ENCODE results near the gene CRLF3. TPM values are rescaled to one million over a fixed set of nuclear protein-coding genes. Genes with fewer than 3 reads are reported as not detected.
"Not testable (repeated sequence)": the region's sequence is repeated elsewhere in the genome, so short reads cannot be mapped to it uniquely, and the experiment has no call there.

Gene CRLF3
- polyA plus RNA-seq, 1 donor, result 11.0 TPM

DNA sequence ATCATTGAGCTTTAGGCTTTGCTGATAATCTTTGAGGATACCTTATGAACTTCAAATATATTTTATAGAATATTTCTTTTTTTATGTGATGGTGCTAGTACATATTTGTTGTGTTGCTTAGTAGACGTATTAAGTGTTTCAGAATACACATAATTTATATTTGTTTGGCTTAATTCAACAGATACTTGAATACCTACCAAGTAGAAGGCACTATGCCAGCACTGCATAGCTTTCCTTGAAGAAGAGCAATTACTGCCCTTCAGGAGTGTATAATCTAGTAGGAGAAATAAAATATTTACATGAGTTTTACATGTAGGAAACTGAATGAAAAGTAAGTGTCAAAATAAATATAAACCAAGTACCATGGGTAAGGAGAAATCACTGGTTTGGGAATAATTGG, 81.8 kb downstream of the CRLF3 start:
- not testable (repeated sequence) for H3K27ac ChIP-seq (ENCODE audit: low read length); H3K4me1 ChIP-seq (ENCODE audit: control insufficient read depth, insufficient read depth, low read length); DNase-seq; H3K36me3 ChIP-seq (ENCODE audit: control insufficient read depth, insufficient read depth, low read length); H3K27me3 ChIP-seq (ENCODE audit: control insufficient read depth, insufficient read depth, low read length); H3K4me3 ChIP-seq (ENCODE audit: low read length); H3K9me3 ChIP-seq (ENCODE audit: control insufficient read depth, low read depth, low read length)
- no CpG with 5 or more reads among the region's 1 CpG for WGBS (ENCODE audit: insufficient coverage, low lambda C conversion rate)

DNA sequence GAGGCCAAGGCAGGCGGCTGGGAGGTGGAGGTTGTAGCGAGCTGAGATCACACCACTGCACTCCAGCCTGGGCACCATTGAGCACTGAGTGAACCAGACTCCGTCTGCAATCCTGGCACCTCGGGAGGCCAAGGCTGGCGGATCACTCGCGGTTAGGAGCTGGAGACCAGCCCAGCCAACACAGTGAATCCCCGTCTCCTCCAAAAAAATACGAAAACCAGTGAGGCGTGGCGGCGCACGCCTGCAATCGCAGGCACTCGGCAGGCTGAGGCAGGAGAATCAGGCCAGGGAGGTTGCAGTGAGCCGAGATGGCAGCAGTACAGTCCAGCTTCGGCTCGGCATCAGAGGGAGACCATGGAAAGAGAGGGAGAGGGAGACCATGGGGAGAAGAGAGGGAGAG, 88.1 kb downstream of the CRLF3 start:
- WGBS (ENCODE audit: insufficient coverage, low lambda C conversion rate), result no CpG with 5 or more reads among the region's 18 CpGs
- not testable (repeated sequence) for DNase-seq; H3K4me3 ChIP-seq (ENCODE audit: low read length); H3K4me1 ChIP-seq (ENCODE audit: control insufficient read depth, insufficient read depth, low read length); H3K27me3 ChIP-seq (ENCODE audit: control insufficient read depth, insufficient read depth, low read length); H3K36me3 ChIP-seq (ENCODE audit: control insufficient read depth, insufficient read depth, low read length); H3K27ac ChIP-seq (ENCODE audit: low read length); H3K9me3 ChIP-seq (ENCODE audit: control insufficient read depth, low read depth, low read length)

DNA sequence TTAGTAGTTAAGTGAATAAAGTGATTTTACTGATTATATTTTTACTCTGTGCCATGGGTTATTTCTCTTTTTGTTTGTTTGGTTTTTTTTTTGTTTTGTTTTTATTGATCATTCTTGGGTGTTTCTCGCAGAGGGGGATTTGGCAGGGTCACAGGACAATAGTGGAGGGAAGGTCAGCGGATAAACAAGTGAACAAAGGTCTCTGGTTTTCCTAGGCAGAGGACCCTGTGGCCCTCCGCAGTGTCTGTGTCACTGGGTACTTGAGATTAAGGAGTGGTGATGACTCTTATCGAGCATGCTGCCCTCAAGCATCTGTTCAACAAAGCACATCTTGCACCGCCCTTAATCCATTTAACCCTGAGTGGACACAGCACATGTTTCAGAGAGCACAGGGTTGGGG, 88.8 kb downstream of the CRLF3 start:
- H3K4me1 ChIP-seq (ENCODE audit: control insufficient read depth, insufficient read depth, low read length); H3K9me3 ChIP-seq (ENCODE audit: control insufficient read depth, low read depth, low read length); H3K27ac ChIP-seq (ENCODE audit: low read length); H3K27me3 ChIP-seq (ENCODE audit: control insufficient read depth, insufficient read depth, low read length); DNase-seq; H3K36me3 ChIP-seq (ENCODE audit: control insufficient read depth, insufficient read depth, low read length); H3K4me3 ChIP-seq (ENCODE audit: low read length): not testable (repeated sequence)
- WGBS (ENCODE audit: insufficient coverage, low lambda C conversion rate), result no CpG with 5 or more reads among the region's 5 CpGs

DNA sequence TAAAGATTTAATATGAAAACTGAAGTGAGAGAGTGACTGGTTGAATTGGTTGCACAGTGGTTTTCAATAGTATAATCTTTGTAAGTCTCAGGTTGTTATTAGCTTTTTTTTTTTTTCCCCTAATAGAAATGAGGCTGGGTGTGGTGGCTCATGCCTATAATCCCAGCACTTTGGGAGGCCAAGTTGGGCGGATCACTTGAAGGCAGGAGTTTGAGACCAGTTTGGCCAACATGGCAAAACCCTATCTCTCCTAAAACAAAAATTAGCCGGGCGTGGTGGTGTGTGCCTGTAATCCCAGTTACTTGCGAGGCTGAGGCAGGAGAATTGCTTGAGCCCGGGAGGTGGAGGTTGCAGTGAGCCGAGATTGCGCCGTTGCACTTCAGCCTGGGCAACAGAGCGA, 89.3 kb downstream of the CRLF3 start:
- DNase-seq; H3K27me3 ChIP-seq (ENCODE audit: control insufficient read depth, insufficient read depth, low read length); H3K4me3 ChIP-seq (ENCODE audit: low read length); H3K9me3 ChIP-seq (ENCODE audit: control insufficient read depth, low read depth, low read length); H3K36me3 ChIP-seq (ENCODE audit: control insufficient read depth, insufficient read depth, low read length); H3K27ac ChIP-seq (ENCODE audit: low read length); H3K4me1 ChIP-seq (ENCODE audit: control insufficient read depth, insufficient read depth, low read length): not testable (repeated sequence)
- WGBS (ENCODE audit: insufficient coverage, low lambda C conversion rate), result no CpG with 5 or more reads among the region's 9 CpGs

DNA sequence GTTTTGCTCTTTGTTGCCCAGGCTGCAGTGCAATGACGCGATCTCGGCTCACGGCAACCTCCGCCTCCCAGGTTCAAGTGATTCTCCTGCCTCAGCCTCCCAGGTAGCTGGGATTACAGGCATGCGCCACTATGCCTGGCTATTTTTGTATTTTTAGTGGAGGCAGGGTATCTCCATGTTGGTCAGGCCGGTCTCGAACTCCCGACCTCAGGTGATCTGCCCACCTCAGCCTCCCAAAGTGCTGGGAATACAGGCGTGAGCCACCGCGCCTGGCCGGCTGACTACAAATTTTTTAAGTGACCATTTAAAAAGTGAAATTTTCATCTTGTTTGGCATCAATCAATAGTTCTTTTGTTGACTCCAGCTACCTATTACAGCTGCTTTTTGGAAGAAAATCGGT, 90.3 kb downstream of the CRLF3 start:
- not testable (repeated sequence) for H3K36me3 ChIP-seq (ENCODE audit: control insufficient read depth, insufficient read depth, low read length); H3K4me3 ChIP-seq (ENCODE audit: low read length); H3K9me3 ChIP-seq (ENCODE audit: control insufficient read depth, low read depth, low read length); H3K27me3 ChIP-seq (ENCODE audit: control insufficient read depth, insufficient read depth, low read length); H3K4me1 ChIP-seq (ENCODE audit: control insufficient read depth, insufficient read depth, low read length); DNase-seq; H3K27ac ChIP-seq (ENCODE audit: low read length)
- WGBS (ENCODE audit: insufficient coverage, low lambda C conversion rate), result no CpG with 5 or more reads among the region's 14 CpGs

Other genes with a start within 250 kb of the CRLF3 start
- gene ATAD5, start 7.3 kb upstream of the CRLF3 start, polyA plus RNA-seq, result 4.7 TPM
- 25.5 TPM for gene TEFM, start 81.5 kb upstream of the CRLF3 start, polyA plus RNA-seq
- gene ADAP2, start 97.3 kb upstream of the CRLF3 start, polyA plus RNA-seq, result 4.9 TPM
- gene RNF135, start 146.3 kb upstream of the CRLF3 start, polyA plus RNA-seq, result 12.4 TPM